ENCODE measurements around the gene A2M. TPM values are rescaled to one million over a fixed set of nuclear protein-coding genes. Genes with fewer than 3 reads are reported as not detected.

A2M gene
- total RNA-seq, 4 donors from 2014 or later = 47.6 to 84.4 (median 54.8) TPM

DNA sequence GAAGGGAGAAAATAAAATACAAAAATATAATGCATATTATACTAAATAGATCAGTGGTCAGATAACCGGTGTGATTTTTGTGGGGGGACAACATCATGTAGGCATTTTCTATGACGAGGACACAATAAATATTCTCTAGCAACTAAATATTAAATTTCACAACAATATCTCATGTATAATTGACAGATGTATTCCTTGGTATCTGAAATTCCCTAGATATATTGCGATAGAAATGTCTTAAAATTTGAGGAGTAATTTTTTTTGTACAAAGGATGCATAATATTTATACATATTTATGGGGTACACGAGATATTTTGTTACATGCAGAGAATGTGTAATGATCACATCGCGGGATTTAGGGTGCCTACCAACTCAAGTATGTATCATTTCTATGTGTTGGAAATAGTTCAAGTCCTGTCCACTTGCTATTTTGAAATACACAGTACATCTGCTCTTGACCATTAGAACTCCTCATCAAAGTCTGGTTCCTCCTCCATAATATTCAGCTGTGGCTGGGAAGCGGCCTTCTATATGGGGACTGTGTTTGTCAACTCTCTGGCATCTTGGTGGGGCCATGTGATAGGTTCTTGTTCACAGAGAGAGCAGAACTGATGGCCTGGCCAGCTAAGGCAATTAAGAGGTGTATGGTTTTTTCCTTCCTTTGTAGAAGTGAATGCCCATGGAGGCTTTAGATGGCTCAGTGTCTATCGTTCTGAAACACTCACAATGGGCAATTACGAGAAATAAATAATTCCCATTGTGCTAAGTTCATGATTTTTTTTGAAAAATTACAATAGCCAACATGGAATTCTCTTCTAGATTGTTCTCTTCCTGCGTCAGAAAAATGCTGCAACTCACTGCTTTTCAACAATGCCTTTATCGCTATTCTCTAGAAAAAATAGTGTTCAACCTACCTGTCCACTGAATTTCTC lies 8.8 kb downstream of the A2M start:
- H3K4me3 ChIP-seq = no peak overlapping the region
- H3K27ac ChIP-seq = no peak overlapping the region
- 90% methylated on average over 11 of the region's 11 CpGs for whole genome bisulfite sequencing
- DNase-seq (ENCODE audit: low spot score in 2 of 2) = no peak
- TF ChIP-seq, protein P1, sequence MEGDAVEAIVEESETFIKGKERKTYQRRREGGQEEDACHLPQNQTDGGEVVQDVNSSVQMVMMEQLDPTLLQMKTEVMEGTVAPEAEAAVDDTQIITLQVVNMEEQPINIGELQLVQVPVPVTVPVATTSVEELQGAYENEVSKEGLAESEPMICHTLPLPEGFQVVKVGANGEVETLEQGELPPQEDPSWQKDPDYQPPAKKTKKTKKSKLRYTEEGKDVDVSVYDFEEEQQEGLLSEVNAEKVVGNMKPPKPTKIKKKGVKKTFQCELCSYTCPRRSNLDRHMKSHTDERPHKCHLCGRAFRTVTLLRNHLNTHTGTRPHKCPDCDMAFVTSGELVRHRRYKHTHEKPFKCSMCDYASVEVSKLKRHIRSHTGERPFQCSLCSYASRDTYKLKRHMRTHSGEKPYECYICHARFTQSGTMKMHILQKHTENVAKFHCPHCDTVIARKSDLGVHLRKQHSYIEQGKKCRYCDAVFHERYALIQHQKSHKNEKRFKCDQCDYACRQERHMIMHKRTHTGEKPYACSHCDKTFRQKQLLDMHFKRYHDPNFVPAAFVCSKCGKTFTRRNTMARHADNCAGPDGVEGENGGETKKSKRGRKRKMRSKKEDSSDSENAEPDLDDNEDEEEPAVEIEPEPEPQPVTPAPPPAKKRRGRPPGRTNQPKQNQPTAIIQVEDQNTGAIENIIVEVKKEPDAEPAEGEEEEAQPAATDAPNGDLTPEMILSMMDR (IDR thresholded peaks at IDR 0.05) = no peak
- TF ChIP-seq POLR2A (IDR thresholded peaks at IDR 0.05) = no peak
- no peak for TF ChIP-seq POLR2AphosphoS5 (IDR thresholded peaks at IDR 0.05)
- no peak for TF ChIP-seq EP300 (IDR thresholded peaks at IDR 0.05)
- no peaks in the 10 kb centered on the region for H3K4me1 ChIP-seq
- H3K36me3 ChIP-seq = no peaks in the 10 kb centered on the region
- no peaks in the 10 kb centered on the region for H3K27me3 ChIP-seq
- no peaks in the 10 kb centered on the region for H3K9me3 ChIP-seq

DNA sequence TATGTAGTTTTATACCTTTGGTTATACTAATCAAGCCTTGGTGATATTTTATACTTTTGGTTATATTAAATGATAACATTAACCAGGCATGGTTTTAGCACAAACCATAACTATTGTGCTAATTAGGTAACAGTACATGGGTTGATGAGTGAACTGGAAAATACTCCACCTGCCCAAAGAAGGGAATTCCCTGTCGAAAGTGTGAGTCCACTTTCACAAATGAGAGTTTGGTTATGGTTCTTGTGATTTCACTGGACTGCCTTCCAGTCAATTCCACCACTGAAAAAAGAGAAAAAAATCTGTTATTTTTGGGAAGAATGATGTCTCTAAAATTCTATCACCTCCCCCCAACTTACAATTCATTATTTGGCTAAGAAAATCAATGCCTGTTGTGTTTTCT lies 9.7 kb downstream of the A2M start:
- TF ChIP-seq POLR2A (IDR thresholded peaks at IDR 0.05) = no peak
- TF ChIP-seq, protein P1 (IDR thresholded peaks at IDR 0.05) = no peak
- TF ChIP-seq EP300 (IDR thresholded peaks at IDR 0.05) = no peak
- no peak for TF ChIP-seq POLR2AphosphoS5 (IDR thresholded peaks at IDR 0.05)
- 91% methylated on average over 1 of the region's 1 CpG for WGBS
- Histone ChIP-seq H3K27me3 (no peaks in the 10 kb centered on the region), H3K9me3 (no peaks in the 10 kb centered on the region), H3K36me3 (peaks cover 3% of the 10 kb centered on the region), H3K4me1 (no peaks in the 10 kb centered on the region), H3K27ac (no peak overlapping the region), H3K4me3 (no peak overlapping the region)
- DNase-seq (ENCODE audit: low spot score in 2 of 2) = no peak

DNA sequence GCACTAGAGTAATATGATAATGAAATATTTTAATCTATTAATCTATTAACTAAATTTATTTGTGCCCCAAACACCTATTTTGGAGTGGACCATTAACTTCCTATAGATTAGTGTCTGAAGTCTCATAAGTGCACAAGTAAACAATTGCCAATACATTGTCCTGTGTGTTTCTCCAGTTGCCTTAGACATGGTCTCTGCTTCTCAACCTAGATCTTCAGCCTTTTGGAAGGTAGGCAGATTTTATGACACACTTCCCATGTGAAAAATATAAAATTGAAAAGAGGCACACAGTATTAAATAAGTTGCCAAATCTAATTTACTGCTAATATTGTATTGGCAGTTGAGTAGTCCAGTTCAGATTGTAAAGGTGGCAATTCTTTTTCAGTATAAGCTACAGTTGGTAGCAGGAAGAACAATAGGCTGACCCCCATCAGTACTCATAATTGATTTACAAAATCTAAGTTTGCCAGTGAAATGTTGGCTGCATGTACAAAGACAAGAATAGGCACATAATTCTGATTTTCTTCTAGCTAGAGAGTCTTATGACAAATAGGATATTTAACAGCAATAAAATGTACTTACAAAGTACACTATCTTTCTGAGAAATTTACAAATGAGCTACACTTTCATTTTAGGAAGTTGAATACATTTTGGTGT lies 10.8 kb downstream of the A2M start:
- Histone ChIP-seq H3K9me3 (no peaks in the 10 kb centered on the region), H3K27me3 (no peaks in the 10 kb centered on the region), H3K27ac (no peak overlapping the region), H3K36me3 (peaks cover 7% of the 10 kb centered on the region), H3K4me1 (no peaks in the 10 kb centered on the region), H3K4me3 (no peak overlapping the region)
- no peak for DNase-seq (ENCODE audit: low spot score in 2 of 2)
- TF ChIP-seq, protein P1 (IDR thresholded peaks at IDR 0.05) = no peak
- TF ChIP-seq EP300 (IDR thresholded peaks at IDR 0.05) (no peak), POLR2A (IDR thresholded peaks at IDR 0.05) (no peak), POLR2AphosphoS5 (IDR thresholded peaks at IDR 0.05) (no peak)

DNA sequence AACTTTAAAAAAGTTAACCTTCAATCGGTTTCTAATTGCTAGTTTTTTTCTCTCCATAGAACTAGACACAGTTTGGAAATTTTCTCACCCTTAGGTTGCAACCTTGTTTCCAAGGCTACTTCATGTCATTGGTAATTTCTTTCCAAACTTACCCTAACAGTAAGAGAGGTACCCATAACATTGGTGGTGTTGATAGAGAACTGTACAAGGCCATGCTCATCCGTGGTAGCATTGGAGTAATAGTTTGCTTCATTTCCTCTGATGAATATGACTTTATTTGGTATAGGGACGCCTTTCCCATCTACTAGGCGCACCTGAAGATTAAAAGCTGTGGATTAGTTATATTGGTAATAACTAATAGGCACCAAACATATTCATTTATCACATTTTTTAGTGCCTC lies 11.6 kb downstream of the A2M start:
- WGBS = 82% methylated on average over 4 of the region's 4 CpGs

DNA sequence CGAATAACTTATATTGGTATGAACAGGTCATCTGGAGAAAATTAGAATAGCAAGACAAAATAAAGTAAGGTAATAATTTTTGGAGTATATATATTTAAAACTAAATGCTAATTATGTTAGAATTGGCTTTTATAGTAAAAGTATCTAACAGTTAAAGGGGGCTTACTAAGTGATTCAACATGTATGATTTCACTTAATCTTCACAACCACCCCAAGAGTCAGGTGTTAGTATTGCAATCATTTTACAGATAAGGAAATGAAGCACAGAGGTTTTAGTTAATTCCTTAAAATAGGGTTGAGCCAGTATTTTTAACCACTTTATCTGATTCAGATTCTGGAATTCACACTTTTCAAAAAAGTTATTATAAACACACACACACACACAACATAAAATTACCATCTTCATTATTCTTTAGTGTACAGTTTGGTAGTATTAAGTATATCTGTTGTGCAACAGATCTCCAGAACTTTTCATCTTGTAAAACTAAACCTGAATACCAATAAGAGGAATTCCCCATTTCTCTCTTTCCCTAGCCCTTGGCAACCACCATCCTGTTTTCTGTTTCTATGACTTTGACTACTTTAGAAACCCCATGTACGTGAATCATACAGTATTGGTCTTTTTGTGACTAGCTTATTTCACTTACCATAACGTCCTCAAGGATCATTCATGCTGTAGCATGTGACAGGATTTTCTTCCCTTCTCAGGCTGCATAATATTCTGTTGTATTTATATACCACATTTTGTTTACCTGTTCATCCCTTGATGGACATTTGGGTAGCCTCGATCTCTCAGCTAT lies 12.5 kb downstream of the A2M start:
- Histone ChIP-seq H3K4me1 (no peaks in the 10 kb centered on the region), H3K27me3 (no peaks in the 10 kb centered on the region), H3K4me3 (no peak overlapping the region), H3K27ac (no peak overlapping the region), H3K36me3 (peaks cover 13% of the 10 kb centered on the region), H3K9me3 (no peaks in the 10 kb centered on the region)
- DNase-seq (ENCODE audit: low spot score in 2 of 2) = no peak
- whole genome bisulfite sequencing = 68% methylated on average over 4 of the region's 4 CpGs
- TF ChIP-seq POLR2A (IDR thresholded peaks at IDR 0.05) (no peak), EP300 (IDR thresholded peaks at IDR 0.05) (no peak), POLR2AphosphoS5 (IDR thresholded peaks at IDR 0.05) (no peak)
- TF ChIP-seq, protein P1 (IDR thresholded peaks at IDR 0.05) = no peak

More for the DNA sequence above, 11.6 kb downstream of the A2M start:
- DNase-seq (ENCODE audit: low spot score in 2 of 2) = no peak
- H3K4me1 ChIP-seq = no peaks in the 10 kb centered on the region
- TF ChIP-seq EP300 (IDR thresholded peaks at IDR 0.05) = no peak
- H3K27ac ChIP-seq = no peak overlapping the region
- H3K9me3 ChIP-seq = no peaks in the 10 kb centered on the region
- peaks cover 7% of the 10 kb centered on the region for H3K36me3 ChIP-seq
- H3K4me3 ChIP-seq = no peak overlapping the region
- no peaks in the 10 kb centered on the region for H3K27me3 ChIP-seq

Data from suprapubic skin (tissue), 4 donors.